GM10266 (cell line): ENCODE data around the gene CCBE1.

ENCODE experiments used
- DNase-seq: peaks from one replicate; pipeline ENCODE4 v3.0.0; 2012; ENCODE audit errors: extremely low spot score
- CTCF ChIP-seq: IDR thresholded peaks from 2 replicates; pipeline ENCODE4 v1.5.1; 2012; ENCODE audit warnings: mild to moderate bottlenecking, low read depth; ENCODE audit not compliant: control insufficient read depth, insufficient read depth; ENCODE audit errors: missing control alignments

Gene CCBE1

GRCh38 chr18:59446012-59446411 lies 251.2 kb downstream of the CCBE1 start:
- no peak for TF ChIP-seq CTCF
- DNase-seq: no peak

GRCh38 chr18:59437851-59438569 lies 259.2 kb downstream of the CCBE1 start:
- TF ChIP-seq CTCF: no peak
- no peak for DNase-seq

- no peak for TF ChIP-seq CTCF
- no peak for DNase-seq
These were observed 264.2 kb downstream of the CCBE1 start for GRCh38 chr18:59432803-59433597.

- no peak for TF ChIP-seq CTCF
- no peak for DNase-seq
These were observed 266.1 kb downstream of the CCBE1 start for GRCh38 chr18:59431131-59431530.

- no peak for DNase-seq
- TF ChIP-seq CTCF: no peak
These were observed 267.6 kb downstream of the CCBE1 start for GRCh38 chr18:59429608-59430007.

- DNase-seq: no peak
- TF ChIP-seq CTCF: no peak
These were observed 269.2 kb downstream of the CCBE1 start for GRCh38 chr18:59428018-59428417.

GRCh38 chr18:59426855-59427254 lies 270.4 kb downstream of the CCBE1 start:
- TF ChIP-seq CTCF: no peak
- DNase-seq: no peak
